SK-N-SH treated with all-trans-retinoic acid at 6 μM for 48 hours (cell line): ENCODE results near the gene LPGAT1.

Experiments used
- ATAC-seq: fragments of 200-7000 bp; cut with Tn5 transposase; 3 replicates; pipeline ENCODE4 v1.9.1; 2020; ENCODE audit warnings: mild to moderate bottlenecking, moderate library complexity
- ARNTL ChIP-seq: fragments of 450-650 bp; formaldehyde crosslinking; IDR thresholded peaks from 2 replicates; pipeline ENCODE4 v1.5.0; 2020; ENCODE audit warnings: low read depth, mild to moderate bottlenecking, moderate library complexity, borderline replicate concordance
- BACH2 ChIP-seq: fragments of 250-450 bp; sonication (Bioruptor Pico); IDR thresholded peaks from 2 replicates; pipeline ENCODE4 v1.9.0; 2021; ENCODE audit warnings: mild to moderate bottlenecking, borderline replicate concordance
- CSDC2 ChIP-seq: fragments of 250-450 bp; sonication (Bioruptor Pico); IDR thresholded peaks from 2 replicates; pipeline ENCODE4 v1.5.0; 2020; ENCODE audit warnings: mild to moderate bottlenecking, moderate library complexity
- CSRNP3 ChIP-seq: fragments of 250-450 bp; sonication (Bioruptor Pico); IDR thresholded peaks from 2 replicates; pipeline ENCODE4 v1.5.1; 2021; ENCODE audit warnings: mild to moderate bottlenecking, moderate library complexity
- GLIS3 ChIP-seq: fragments of 250-450 bp; sonication (Bioruptor Pico); IDR thresholded peaks from 2 replicates; pipeline ENCODE4 v1.5.0; 2020; ENCODE audit warnings: mild to moderate bottlenecking, moderate library complexity
- ISL1 ChIP-seq: fragments of 250-450 bp; sonication (Bioruptor Pico); IDR thresholded peaks from 2 replicates; pipeline ENCODE4 v2.1.2; 2022; ENCODE audit warnings: mild to moderate bottlenecking, moderate library complexity
- OSR1 ChIP-seq: fragments of 250-450 bp; sonication (Bioruptor Pico); IDR thresholded peaks from 2 replicates; pipeline ENCODE4 v1.8.0; 2022; ENCODE audit warnings: moderate library complexity, mild to moderate bottlenecking, inconsistent platforms
- PATZ1 ChIP-seq: fragments of 250-450 bp; sonication (Bioruptor Pico); IDR thresholded peaks from 2 replicates; pipeline ENCODE4 v1.8.0; 2020; ENCODE audit warnings: mild to moderate bottlenecking, moderate library complexity, borderline replicate concordance
- PPARA ChIP-seq: fragments of 250-450 bp; sonication (Bioruptor Pico); IDR thresholded peaks from 2 replicates; pipeline ENCODE4 v1.5.0; 2020; ENCODE audit warnings: mild to moderate bottlenecking, borderline replicate concordance
- SNAI2 ChIP-seq: fragments of 250-450 bp; sonication (Bioruptor Pico); IDR thresholded peaks from 2 replicates; pipeline ENCODE4 v1.5.0; 2020; ENCODE audit warnings: mild to moderate bottlenecking, moderate library complexity
- TOX ChIP-seq: fragments of 250-450 bp; sonication (Bioruptor Pico); IDR thresholded peaks from 2 replicates; pipeline ENCODE4 v1.8.0; 2021; ENCODE audit warnings: mild to moderate bottlenecking, moderate library complexity, borderline replicate concordance
- ZC3H10 ChIP-seq: fragments of 250-450 bp; sonication (Bioruptor Pico); IDR thresholded peaks from 2 replicates; pipeline ENCODE4 v1.5.1; 2021; ENCODE audit warnings: mild to moderate bottlenecking, moderate library complexity
- ZFP30 ChIP-seq: fragments of 450-650 bp; formaldehyde crosslinking; IDR thresholded peaks from 2 replicates; pipeline ENCODE4 v1.5.0; 2022; ENCODE audit warnings: mild to moderate bottlenecking, moderate library complexity
- ZNF565 ChIP-seq: fragments of 450-650 bp; formaldehyde crosslinking; conservative IDR thresholded peaks from 2 replicates; pipeline ENCODE4 v1.5.0; 2020; ENCODE audit warnings: low read depth, mild to moderate bottlenecking, moderate library complexity
- ZNF8 ChIP-seq: fragments of 450-650 bp; formaldehyde crosslinking; IDR thresholded peaks from 2 replicates; pipeline ENCODE4 v1.5.0; 2020; ENCODE audit warnings: mild to moderate bottlenecking, moderate library complexity
- TF ChIP-seq, protein P1 (sequence below): fragments of 250-450 bp; sonication (Bioruptor Pico); IDR thresholded peaks from 2 replicates; pipeline ENCODE4 v1.8.0; 2021; ENCODE audit warnings: low read depth, mild to moderate bottlenecking, moderate library complexity, borderline replicate concordance
- TF ChIP-seq, protein P2 (sequence below): fragments of 250-450 bp; sonication (Bioruptor Pico); IDR thresholded peaks from 2 replicates; pipeline ENCODE4 v1.5.1; 2020; ENCODE audit warnings: low read depth, mild to moderate bottlenecking, moderate library complexity
- TF ChIP-seq, protein P3 (sequence below): fragments of 250-450 bp; sonication (Bioruptor Pico); IDR thresholded peaks from 2 replicates; pipeline ENCODE4 v1.5.0; 2020; ENCODE audit warnings: mild to moderate bottlenecking, moderate library complexity

LPGAT1 gene

GRCh38 chr1:211822677-211823407 is 7.7 kb downstream of the LPGAT1 start:
- TF ChIP-seq SNAI2 (CRISPR knock-in tag) (no peak), ZNF565 (CRISPR knock-in tag) (no peak), TOX (CRISPR knock-in tag) (no peak), ZC3H10 (CRISPR knock-in tag) (no peak), CSRNP3 (CRISPR knock-in tag) (no peak), PATZ1 (CRISPR knock-in tag) (no peak), GLIS3 (CRISPR knock-in tag) (no peak), PPARA (CRISPR knock-in tag) (no peak), OSR1 (CRISPR knock-in tag) (no peak), CSDC2 (CRISPR knock-in tag) (no peak), ZNF8 (CRISPR knock-in tag) (no peak), BACH2 (no peak), ARNTL (CRISPR knock-in tag) (no peak)
- TF ChIP-seq, protein P1, sequence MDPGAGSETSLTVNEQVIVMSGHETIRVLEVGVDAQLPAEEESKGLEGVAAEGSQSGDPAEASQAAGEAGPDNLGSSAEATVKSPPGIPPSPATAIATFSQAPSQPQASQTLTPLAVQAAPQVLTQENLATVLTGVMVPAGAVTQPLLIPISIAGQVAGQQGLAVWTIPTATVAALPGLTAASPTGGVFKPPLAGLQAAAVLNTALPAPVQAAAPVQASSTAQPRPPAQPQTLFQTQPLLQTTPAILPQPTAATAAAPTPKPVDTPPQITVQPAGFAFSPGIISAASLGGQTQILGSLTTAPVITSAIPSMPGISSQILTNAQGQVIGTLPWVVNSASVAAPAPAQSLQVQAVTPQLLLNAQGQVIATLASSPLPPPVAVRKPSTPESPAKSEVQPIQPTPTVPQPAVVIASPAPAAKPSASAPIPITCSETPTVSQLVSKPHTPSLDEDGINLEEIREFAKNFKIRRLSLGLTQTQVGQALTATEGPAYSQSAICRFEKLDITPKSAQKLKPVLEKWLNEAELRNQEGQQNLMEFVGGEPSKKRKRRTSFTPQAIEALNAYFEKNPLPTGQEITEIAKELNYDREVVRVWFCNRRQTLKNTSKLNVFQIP: no peak
- TF ChIP-seq, protein P2, sequence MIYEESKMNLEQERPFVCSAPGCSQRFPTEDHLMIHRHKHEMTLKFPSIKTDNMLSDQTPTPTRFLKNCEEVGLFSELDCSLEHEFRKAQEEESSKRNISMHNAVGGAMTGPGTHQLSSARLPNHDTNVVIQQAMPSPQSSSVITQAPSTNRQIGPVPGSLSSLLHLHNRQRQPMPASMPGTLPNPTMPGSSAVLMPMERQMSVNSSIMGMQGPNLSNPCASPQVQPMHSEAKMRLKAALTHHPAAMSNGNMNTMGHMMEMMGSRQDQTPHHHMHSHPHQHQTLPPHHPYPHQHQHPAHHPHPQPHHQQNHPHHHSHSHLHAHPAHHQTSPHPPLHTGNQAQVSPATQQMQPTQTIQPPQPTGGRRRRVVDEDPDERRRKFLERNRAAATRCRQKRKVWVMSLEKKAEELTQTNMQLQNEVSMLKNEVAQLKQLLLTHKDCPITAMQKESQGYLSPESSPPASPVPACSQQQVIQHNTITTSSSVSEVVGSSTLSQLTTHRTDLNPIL (CRISPR knock-in tag): no peak
- no peak for ATAC-seq

DNA sequence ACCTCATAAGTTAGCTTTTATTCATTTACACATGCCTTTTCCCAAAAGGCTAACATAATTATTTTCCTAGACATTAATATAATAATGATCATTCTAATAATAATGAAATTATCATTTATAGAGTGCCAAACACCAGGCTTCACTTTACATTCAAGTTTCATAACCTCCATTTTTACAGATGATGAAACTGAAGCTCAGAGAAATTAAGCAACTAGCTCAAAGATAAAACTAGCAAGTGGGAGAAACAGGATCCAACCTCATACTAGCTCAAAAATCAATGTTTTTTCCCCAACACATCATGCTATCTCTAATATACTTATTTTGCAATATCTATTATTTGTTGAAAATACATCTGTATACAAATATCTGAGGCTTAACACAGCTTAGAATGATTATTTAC is 14.0 kb downstream of the LPGAT1 start:
- no peak for TF ChIP-seq BACH2
- TF ChIP-seq, protein P2 (CRISPR knock-in tag): no peak
- no peak for TF ChIP-seq TOX (CRISPR knock-in tag)
- TF ChIP-seq ZNF8 (CRISPR knock-in tag): no peak
- no peak for TF ChIP-seq GLIS3 (CRISPR knock-in tag)
- TF ChIP-seq, all 23 proteins: peak for 0
- no peak for ATAC-seq

DNA sequence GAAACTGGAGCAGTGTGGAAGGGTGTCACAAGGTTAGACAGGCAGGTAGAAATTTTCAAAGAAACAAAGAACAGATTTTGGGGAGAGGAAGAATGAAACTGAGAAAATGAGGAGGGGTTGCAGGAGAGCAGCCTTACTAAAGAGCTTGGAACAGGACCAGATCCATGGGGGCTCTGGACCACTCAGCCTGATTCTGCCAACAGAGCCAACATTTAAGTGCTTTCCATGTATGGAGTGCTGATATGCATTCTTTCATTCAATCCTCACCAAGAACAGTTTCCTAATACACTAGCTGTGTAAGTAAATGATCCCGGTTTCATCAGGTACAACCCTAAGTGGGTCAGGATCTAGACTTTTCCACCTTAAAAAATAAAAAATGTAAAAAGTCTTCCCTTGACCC is 16.2 kb downstream of the LPGAT1 start:
- no peak for ATAC-seq
- TF ChIP-seq, protein P3, sequence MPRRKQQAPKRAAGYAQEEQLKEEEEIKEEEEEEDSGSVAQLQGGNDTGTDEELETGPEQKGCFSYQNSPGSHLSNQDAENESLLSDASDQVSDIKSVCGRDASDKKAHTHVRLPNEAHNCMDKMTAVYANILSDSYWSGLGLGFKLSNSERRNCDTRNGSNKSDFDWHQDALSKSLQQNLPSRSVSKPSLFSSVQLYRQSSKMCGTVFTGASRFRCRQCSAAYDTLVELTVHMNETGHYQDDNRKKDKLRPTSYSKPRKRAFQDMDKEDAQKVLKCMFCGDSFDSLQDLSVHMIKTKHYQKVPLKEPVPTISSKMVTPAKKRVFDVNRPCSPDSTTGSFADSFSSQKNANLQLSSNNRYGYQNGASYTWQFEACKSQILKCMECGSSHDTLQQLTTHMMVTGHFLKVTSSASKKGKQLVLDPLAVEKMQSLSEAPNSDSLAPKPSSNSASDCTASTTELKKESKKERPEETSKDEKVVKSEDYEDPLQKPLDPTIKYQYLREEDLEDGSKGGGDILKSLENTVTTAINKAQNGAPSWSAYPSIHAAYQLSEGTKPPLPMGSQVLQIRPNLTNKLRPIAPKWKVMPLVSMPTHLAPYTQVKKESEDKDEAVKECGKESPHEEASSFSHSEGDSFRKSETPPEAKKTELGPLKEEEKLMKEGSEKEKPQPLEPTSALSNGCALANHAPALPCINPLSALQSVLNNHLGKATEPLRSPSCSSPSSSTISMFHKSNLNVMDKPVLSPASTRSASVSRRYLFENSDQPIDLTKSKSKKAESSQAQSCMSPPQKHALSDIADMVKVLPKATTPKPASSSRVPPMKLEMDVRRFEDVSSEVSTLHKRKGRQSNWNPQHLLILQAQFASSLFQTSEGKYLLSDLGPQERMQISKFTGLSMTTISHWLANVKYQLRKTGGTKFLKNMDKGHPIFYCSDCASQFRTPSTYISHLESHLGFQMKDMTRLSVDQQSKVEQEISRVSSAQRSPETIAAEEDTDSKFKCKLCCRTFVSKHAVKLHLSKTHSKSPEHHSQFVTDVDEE: no peak
- TF ChIP-seq SNAI2 (CRISPR knock-in tag) (no peak), TOX (CRISPR knock-in tag) (no peak), ISL1 (CRISPR knock-in tag) (no peak), PATZ1 (CRISPR knock-in tag) (no peak), CSRNP3 (CRISPR knock-in tag) (no peak), ZFP30 (CRISPR knock-in tag) (no peak), PPARA (CRISPR knock-in tag) (no peak), ZC3H10 (CRISPR knock-in tag) (no peak), CSDC2 (CRISPR knock-in tag) (no peak), OSR1 (CRISPR knock-in tag) (no peak), ZNF565 (CRISPR knock-in tag) (no peak), GLIS3 (CRISPR knock-in tag) (no peak)
- TF ChIP-seq, protein P2 (CRISPR knock-in tag): no peak
